Pulmonary artery endothelial cell (primary cell): Measurements from ENCODE around the gene MRPS14. TPM values are rescaled to one million over a fixed set of nuclear protein-coding genes. Genes with fewer than 3 reads are reported as not detected.
"Not testable (repeated sequence)": the region's sequence is repeated elsewhere in the genome, so short reads cannot be mapped to it uniquely, and the experiment has no call there.

ENCODE experiments used
- DNase-seq: peaks from one replicate; pipeline ENCODE4 v3.0.0-alpha.2; 2011; ENCODE audit warnings: low read depth, low spot score
- total RNA-seq: library from RNA; depleted of rRNA; stranded (reverse); fragments of >200 nt; gene quantifications from 2 replicates; pipeline ENCODE4 v1.2.3, GENCODE V29; 2014

MRPS14 gene
- total RNA-seq, 1 donor from 2014 or later = 30.3 TPM

DNA sequence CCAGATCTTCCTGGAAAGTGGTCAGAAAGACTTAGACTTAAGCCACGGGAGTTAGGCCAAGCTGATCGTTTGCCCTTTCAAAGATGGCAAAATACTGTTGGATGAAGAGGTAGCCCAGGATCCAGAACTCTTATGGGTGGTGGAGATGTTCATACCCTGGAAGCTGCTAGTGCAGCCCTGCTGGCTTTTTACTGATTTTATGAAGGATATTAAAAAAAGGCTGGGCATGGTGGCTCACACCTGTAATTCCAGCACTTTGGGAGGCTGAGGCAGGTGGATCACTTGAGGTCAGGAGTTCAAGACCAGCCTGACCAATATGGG is 657 bp upstream of the MRPS14 start:
- DNase-seq = not testable (repeated sequence)

DNA sequence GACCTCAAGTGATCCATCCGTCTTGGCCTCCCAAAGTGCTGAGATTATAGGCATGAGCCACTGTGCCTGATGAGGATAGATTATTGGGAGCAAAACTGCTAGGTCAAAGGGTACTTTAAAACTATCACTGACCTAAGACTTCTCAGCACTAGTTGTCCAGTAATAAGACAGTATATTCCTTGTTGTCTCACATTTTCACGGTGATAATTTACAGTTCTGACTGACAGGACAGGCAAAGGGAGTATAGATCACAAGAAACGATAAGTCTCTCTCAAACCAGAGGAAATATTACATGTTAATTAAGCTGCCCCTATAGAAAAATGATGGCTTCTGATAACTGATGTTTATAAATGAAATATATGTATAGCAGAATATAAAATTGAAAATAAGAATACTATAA is 3.7 kb downstream of the MRPS14 start:
- no peak for DNase-seq

DNA sequence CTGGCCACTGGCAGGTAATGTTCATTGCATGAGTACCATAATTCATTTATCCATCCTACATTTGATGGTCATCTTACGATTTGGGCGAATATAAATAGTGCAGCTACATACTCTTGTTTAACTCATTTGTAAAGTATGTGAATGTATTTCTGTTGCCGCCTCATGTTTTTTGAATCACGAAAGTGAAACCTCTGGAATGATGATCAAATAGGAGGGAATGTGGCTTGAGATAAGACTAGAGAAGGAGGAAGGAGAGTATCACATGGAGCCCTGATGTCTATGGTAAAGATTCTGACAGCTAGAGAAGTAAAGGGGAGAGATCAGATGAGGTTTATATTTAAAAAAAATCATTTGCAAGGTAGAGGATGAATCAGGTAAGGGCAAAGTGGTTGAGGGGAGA is 8.0 kb downstream of the MRPS14 start:
- no peak for DNase-seq

DNA sequence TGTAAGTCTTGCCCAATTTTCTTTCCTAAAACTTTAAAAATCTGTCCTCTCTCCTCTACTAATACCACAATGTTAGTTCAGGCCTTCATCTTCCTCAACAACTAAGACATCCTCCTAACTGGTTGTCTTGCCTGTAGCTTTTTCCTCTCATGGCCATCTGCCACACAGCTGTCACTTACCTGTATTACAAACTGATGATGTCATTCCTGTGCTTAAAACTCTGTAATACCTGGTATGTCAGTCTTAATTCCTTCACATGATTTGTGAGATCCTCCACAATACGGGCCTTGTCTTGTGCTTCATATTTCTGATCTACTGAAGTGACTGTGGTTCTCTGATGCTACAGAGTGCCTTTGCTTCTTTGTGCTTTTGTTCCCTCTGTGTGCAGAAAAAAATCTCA is 9.8 kb downstream of the MRPS14 start:
- DNase-seq = no peak

DNA sequence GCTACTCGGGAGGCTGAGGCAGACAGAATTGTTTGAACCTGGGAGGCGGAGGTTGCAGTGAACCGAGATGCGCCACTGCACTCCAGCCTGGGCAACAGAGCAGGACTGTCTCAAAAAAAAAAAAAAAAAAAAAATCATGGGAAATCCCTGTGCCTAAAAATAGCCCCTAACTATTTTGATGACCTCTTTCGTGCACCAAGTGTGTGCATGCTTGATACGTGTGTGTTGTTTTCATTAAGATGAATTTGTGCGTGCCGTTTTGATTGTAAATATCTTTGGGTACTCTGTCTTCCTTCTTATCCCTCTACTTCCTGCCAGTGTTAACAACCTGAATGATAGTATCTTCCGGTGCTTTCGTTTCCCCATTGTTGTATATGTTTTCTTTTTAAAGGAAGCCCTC is 13.7 kb downstream of the MRPS14 start:
- DNase-seq = no peak

DNA sequence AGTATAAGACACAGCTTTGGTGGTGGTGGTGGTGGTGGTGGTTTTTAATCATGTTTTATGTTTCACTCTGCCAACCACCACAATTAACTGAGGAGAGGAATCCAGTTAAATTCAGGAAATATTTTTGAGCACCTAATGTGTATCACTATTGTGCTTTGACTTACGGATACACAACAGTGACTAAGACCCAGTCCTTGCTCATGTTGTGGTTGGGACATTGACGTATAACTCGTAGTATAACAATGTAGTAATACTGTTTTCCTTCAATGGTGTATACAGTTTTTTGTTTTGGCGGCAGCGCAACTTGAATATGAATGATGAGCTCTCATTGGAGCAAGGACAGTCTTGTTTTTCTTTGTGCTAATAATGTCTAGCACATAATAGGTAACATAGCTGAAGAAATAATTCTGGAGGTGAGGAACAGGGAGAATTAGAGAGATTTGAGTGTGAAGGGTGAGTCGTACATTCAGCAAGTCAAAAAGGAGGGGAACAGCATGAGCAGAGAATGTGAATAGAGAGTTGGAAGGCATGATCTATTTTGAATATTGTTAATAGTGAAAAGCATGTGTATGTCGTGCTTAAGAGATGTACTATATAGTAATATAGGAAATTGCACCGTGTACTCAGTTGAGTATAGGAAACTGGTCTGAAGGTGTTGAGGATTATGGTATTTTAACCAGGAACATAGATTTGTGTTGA is 18.0 kb downstream of the MRPS14 start:
- no peak for DNase-seq

DNA sequence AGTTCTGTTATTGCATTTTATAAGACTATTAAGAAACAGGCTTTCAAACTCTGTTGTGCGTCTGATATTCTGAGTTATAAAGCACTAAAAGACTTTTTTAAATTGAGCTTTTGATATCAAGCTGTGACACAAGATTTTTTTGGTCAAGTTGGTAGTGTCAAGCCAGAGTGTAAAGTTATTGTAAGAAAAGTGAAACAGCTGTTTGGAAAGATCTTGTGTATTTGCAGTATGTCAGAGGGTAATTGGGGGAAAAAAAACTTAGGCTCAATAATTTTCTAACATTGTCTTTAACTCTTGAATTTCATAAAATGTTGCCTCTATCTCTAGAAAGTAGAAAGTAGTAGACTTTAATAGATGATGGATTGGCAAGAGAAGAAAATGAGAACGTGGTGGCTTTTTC is 19.7 kb downstream of the MRPS14 start:
- DNase-seq = no peak

DNA sequence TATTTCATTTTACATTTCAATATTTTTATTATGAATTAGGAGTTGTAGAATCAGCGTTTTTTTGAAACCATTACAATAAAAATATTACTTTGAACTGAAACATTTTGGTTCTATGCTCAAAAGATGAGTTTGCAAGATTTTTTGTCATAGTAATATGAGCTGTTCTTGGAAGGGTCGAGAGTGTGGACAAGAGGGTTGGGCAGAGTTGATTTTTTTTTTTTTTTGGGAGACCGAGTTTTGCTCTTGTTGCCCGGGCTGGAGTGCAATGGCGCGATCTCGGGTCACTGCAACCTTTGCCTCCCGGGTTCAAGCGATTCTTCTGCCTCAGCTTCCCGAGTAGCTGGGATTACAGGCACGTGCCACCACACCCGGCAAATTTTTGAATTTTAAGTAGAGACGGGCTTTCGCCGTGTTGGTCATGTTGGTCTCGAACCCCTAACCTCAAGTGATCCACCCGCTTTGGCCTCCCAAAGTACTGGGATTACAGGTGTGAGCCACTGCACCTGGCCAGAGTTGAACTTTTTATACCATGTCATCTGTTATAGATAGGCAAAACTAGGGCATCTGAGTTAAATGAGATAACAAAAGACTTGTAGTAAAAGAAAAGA is 20.2 kb downstream of the MRPS14 start:
- DNase-seq = no peak

DNA sequence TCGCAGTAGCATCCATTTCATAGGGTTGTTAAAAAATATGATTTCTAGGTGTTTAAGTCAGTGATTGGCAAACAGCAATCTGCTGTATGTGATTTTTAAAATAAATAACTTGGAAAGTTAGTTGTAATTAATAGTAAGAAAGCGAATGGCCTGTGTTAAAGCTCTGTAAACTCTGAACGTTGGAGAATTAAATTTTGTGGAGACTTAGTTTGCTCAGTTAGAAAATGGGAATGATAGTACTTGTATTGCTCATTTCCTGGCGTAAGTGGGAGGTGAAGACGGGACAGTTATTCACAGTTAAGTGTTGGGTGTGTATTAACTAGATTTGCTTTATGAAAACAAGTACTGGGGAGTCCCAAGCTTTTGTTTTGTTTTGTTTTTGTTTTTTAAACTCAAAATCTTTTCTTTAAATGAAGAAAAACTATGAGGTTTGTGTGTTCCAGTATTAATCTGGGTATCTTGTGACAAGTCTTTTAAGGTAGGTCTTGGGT is 22.5 kb downstream of the MRPS14 start:
- DNase-seq = no peak

DNA sequence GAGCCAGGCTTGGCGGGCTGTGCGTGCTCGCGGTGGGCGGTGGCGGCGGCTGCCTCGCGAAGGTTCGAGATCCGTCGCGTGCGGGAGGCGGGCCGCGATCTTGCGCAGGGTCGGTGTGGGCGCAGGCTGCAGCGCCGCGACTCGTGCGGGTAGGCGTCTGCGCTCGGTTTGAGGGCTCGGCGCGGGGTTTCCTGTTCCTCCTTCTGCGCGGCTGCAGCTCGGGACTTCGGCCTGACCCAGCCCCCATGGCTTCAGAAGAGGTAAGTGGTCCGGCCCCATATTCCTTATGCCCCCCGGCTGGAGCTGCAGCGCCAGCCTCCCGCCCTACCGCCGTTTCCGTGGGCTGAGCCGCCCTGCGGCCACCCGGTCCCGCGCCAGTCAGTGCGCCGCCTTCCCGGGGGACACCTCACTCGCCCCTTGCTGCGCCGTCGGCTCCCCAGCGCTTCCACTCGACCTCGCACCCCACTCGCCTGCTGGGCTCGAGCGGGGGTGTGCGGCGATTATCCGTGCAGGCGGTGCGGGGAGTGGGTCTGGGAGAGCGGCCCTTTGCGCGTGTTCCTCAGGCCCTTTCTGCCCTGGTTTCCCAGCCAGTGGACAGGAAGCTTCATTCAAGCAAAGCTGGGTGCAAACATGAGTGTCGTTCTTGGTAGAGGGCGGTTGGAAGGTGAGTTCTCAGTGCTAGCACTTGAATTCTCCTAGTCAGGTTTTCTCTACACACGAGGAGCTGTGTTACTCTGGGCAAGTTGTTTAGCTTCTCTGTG is 23.1 kb downstream of the MRPS14 start, which contains the start of gene CACYBP:
TSS of gene CACYBP (plus strand) at position 12 of the 761 bp plus-strand sequence. CDS start at position 246, 234 bp downstream.
- DNase-seq = no peak

DNA sequence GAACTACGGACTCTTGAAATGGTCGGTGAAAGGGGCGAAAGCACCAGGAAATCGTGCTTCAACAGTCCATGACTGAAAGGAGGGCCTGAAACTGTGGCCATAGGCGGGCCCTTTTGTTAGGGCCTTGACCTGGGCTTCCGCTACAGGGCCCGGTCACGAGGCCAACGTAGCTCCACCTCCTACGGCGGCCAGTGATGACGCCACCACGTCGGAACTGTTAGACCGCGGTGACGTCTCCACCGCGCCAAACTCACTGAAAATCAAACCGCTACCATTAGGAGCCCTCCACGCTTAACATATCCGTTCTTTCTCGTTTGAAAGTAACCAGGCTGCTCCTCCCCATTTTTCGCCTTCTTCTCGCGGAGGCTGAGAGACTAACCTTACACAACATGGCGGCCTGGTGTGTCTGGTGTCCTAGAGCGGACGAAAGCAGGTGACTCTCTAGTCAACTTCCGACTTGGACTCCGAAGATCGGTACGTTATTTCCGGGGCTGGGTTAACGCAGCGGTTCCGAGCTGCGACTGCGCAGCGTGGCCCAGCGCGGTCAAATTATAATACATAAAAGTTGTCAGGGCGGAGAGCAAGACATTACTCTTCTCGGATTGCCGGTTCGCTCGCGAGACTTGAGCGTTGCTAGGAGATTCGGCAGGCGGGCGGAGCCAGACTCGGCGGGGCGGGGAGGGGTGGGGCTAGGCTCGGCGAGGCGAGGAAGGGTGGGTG is 23.8 kb downstream of the MRPS14 start:
- peak; percentile 98 for DNase-seq

DNA sequence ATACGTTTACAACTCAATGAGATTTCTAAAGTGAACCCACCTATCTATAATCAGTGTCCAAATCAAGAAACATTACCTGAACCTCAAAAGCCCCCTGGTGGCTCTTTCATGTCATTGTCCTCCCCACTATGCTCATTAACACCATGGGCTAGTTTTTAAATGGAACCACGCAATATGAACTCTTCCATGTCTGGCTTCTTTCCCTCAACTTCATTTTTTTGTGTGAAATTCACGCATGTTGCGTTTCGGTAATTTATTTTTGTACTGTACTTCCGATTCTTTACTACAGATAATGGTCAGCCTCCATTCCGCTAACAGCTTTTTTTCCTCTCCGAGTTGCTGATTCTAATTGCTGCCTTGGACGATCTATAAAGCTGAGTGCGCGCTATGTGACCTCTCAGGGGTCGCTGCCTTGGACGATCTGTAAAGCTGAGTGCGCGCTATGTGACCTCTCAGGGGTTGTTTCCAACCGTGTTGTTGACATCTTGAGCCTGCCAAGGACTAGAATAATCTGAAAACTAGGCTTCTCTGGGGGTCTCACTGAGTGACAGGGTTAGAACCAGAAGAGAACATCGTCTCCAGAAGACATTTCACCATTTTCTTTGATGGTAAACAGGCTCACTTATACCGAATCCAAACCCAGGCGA is 24.5 kb downstream of the MRPS14 start:
- no peak for DNase-seq

DNA sequence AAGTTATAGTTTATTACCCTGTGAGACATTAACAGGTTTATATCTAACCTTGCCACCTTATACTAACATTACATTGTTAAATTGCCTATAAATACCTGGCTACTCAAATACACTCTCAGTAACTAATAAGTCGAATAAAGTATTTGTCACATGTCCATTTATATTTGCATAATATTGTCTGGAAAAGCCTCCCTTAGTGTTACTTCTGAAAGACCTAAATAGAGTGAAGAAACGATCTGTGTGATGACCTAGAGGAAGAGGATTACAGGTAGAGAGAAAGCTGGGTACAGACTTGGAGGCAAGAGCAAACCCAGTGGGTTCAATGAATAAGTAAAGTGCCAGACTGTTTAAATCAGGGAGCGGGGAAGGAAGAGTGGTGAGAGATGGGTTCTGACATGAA is 26.2 kb downstream of the MRPS14 start:
- no peak for DNase-seq

DNA sequence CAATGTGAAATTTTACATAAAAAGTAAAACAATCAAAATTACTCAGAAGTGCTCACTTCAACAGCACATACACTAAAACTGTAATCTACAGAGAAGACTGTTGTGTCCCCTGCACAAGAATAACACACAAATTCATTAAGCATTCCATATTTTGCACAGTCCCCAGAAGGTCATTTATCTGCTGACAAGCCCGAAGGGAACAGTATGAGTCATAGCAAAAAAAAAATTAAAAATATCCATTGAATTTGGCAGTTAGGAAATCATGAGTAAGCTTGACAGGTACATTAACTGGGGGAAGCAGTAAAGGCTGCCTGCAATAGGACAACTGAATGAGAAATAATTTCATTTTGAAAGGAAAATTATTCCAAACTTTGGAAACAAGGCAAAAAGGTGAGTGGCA is 26.7 kb downstream of the MRPS14 start:
- DNase-seq = no peak

DNA sequence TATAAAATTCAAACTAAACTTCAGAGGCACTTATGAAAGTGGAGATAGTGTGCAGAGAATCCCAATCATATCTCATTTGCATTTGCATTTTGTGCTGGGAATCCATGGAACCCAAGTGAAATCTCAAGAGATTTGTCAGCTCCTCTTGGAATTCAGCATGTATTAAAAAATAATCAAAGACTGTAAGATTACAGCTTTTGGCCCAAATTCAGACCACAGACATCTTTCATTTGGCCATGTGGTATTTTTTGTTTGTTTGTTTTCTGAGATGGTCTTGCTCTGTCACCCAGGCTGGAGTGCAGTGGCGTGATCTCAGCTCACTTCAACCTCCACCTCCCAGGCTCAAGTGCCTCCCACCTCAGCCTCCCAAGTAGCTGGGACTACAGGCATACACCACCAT is 27.3 kb downstream of the MRPS14 start:
- no peak for DNase-seq

DNA sequence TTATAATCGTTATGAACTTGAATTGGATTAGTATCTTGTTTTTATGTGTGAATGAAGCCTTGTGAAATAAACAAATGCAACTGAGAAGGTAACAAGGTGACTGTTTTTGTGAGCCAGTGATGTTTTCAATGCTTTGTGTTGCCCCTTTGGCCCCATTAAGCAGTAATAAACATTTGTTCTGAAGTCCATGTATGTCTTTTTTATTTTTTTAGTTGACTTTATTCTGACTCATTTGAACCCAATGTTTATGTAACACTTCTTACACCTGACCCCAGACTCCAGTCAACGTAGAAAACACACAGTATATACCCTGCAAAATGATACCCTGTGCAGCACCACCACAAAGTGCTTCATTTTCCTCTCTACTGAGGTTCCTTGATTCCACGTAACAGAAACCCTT is 28.1 kb downstream of the MRPS14 start:
- DNase-seq = no peak

DNA sequence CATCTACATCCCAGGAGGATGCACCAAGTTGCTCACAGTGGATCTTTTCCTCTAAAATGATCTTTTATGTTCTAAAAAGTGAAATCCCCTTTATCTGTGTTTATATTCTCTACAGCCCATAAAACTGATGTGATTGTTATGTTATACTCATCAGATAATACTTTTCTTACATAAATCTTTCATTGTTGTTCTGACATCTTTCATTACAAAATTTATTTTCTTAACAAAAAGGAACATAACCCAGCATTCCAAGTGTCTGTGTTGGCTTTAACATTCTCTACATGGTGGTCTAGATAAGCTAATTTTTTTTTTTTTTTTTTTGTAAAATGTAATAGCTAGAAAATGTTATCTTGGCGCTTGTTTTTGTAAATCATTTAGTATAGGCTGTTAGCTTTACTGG is 31.8 kb downstream of the MRPS14 start:
- DNase-seq = no peak

DNA sequence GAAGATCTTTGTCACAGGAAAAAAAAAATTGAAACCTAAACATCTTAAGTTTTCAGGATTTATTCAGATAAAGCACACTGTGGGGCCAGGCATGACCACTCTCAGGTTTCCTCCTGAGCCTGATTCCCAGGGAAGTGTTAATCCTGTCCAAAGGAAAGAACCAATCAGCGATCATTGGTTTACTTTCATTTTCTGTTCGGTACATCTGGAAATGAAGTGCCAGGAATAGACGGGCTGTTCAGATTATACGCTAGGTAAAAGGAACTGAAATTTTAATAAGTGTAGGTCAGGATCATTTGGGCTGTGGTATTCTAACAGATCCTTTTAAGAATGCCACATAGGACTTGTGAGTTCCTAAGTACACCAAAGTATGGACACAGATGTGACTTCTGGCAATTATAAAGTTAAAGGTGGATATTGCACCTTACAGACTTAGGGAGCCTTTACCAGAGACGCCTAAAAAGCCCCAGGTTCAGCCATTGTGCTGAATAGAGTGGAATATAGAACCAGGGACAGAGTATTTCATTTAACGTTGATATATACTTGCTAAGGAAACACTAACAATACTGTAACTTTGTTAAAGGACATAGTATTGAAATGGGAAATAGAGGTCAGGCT is 32.7 kb downstream of the MRPS14 start:
- no peak for DNase-seq

DNA sequence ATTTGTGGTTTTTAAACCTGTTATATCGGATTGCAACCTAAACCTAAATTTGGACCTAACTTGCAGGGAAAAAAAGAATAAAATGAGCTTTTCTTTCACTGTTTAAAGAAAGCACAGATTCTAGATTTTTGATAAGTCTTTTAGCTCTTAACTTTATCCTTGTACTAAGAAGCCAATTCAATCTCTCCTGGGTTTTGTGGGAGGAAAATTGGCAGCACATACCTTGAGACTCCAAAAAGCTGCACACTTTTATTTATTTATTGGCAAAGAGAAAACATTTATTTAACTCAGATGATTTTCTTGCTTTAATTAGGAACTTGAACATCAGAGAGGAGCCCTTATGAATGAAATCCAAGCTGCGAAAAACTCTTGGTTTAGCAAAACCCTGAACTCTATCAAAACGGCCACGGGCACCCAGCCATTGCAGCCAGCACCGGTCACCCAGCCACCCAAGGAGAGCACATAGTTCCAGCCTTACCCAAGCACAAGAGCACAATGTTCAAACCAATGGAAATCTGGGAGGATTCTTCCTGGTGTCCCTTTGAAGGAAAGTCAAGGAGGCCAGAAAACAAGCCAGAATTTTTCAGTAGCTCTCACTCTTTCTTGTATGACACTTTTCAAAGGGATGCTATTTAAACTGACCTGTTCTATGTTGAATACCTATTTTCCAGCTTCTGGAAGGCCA is 33.5 kb downstream of the MRPS14 start:
- DNase-seq = no peak

DNA sequence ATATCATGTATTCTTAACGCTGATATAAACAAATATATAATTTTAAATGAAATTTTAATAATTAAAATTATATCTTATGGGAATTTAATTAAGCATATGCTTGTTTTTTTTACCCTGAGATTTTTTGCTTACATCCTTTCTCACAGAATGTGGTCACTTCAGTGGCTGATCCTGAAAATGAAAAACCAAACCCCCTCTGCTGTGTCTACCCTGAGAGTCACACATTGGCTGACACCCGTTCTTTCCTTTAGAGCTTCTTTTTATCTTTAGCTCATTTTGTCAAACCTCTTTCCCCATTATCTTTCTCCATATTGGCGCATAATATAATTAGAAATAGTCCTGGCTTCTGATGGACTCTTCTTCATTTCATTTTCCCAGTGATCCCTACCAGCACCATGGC is 34.2 kb downstream of the MRPS14 start:
- no peak for DNase-seq
